ENCODE measurements around the gene ZDHHC7. TPM values are rescaled to one million over a fixed set of nuclear protein-coding genes. Genes with fewer than 3 reads are reported as not detected.
A peak's percentile ranks its signal among the peaks of the same experiment; 100 is the strongest.

Gene ZDHHC7
- total and polyA plus RNA-seq, 9 of the 15 experiments (the other 6 are each of a cell fraction or from before 2014, with no cell fraction given), result 1.7 to 49.7 (median 37.4) TPM

DNA sequence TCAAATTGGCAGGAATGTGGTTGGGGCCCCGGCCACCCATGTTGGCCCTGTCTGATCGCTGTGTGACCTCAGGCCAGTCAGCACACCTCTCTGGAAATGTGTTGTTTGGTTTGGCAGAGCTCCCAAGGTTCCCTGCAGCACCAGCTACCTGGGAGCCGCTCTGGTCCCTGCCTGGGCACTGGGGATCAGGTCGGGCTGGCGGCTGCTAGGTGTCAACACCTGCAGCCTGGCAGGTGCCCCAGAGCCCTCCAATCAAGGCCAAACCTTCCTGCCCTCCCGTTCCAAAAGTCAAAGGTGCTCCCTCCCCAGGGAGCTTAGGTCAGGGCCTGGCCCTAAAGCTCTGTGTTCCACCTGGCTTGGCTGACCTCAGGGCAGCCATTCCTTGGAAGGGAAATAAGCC, 55.9 kb downstream of the ZDHHC7 start:
- ChIA-PET CTCF (ENCODE audit: low intra/inter-chr PET ratio) (no interaction called here), POLR2A (interaction anchor here (0.6 to 0.7 kb wide), 3 partner anchors 22 to 1722 kb away, joined by 3 to 4 read pairs (median 3); no protein-coding TSS in a partner anchor)
- peaks cover 4% of the 10 kb centered on the region for H3K9me1 ChIP-seq (ENCODE audit: control insufficient read depth, insufficient read depth, low read length)
- intact Hi-C loops (cut with micrococcal nuclease) (no loop called here), in situ Hi-C loops (cut with MboI) (no loop called here)
- peaks cover 4% of the 10 kb centered on the region for H4K20me1 ChIP-seq (replicated peaks; ENCODE audit: control insufficient read depth, insufficient read depth, low read length)
- H3K4me2 ChIP-seq (ENCODE audit: insufficient read depth, low read length), result no peak overlapping the region
- peaks cover 23 to 56% of the 10 kb centered on the region in 2 experiments for H3K4me1 ChIP-seq (replicated peaks in 1 of 2; ENCODE audit: control insufficient read depth in 2 of 2, insufficient read depth in 2 of 2, low read length in 2 of 2)
- no peak for ATAC-seq
- no peak overlapping the region for H3K27ac ChIP-seq (ENCODE audit: extremely low read depth, low read depth, low read length)
- no peak overlapping the region for H3K4me3 ChIP-seq
- no peaks in the 10 kb centered on the region for H3K36me3 ChIP-seq (ENCODE audit: control insufficient read depth, insufficient read depth, low read length)
- DNase-seq (ENCODE audit: extremely low read depth in 1 of 4, low spot score in 3 of 4), result no peak
- 56% methylated on average over 6 of the region's 6 CpGs for WGBS (ENCODE audit: insufficient coverage, low coverage, missing lambda C conversion rate)
- H3K9me3 ChIP-seq (replicated peaks; ENCODE audit: control insufficient read depth, insufficient read depth, low read depth, low read length), result 0 out of 2 replicates have a peak, but pooled peaks cover 2% of the 10 kb centered on the region
- no peak for FAIRE-seq
- no TSS peak for BruUV-seq (replicated peaks)
- H3K27me3 ChIP-seq (ENCODE audit: control insufficient read depth in 2 of 2, insufficient read depth in 2 of 2, low read length in 2 of 2), result no peaks in the 10 kb centered on the region
- H3K79me2 ChIP-seq (ENCODE audit: control insufficient read depth, insufficient read depth, low read length), result no peaks in the 10 kb centered on the region
- H3K9ac ChIP-seq (ENCODE audit: insufficient read depth in 1 of 2, low read depth in 2 of 2, low read length in 2 of 2), result no peak overlapping the region
- TF ChIP-seq ATF1 (CRISPR knock-in tag; IDR thresholded peaks at IDR 0.05), result no peak
- no peak for TF ChIP-seq ATF1 (tag; IDR thresholded peaks at IDR 0.05)
- peak; percentile 29 for TF ChIP-seq ZFP36 (IDR thresholded peaks at IDR 0.05; ENCODE audit: low read depth, low read length, partially characterized antibody)
- H2AFZ ChIP-seq (ENCODE audit: low read depth, low read length), result no peak overlapping the region

GRCh38 chr16:84953190-84953746, 58.1 kb downstream of the ZDHHC7 start:
- intact Hi-C loops (cut with micrococcal nuclease) (loop anchor here (2.0 to 5.0 kb wide), 2 partner anchors 18 to 71 kb away; no protein-coding TSS in a partner anchor), in situ Hi-C loops (cut with MboI) (no loop called here)
- Histone ChIP-seq H3K4me1 (replicated peaks in 1 of 2; ENCODE audit: control insufficient read depth in 2 of 2, insufficient read depth in 2 of 2, low read length in 2 of 2) (peaks cover 21 to 49% of the 10 kb centered on the region in 2 experiments), H3K9me1 (ENCODE audit: control insufficient read depth, insufficient read depth, low read length) (peaks cover 4% of the 10 kb centered on the region), H3K9me3 (replicated peaks; ENCODE audit: control insufficient read depth, insufficient read depth, low read depth, low read length) (0 out of 2 replicates have a peak, but pooled peaks cover 2% of the 10 kb centered on the region), H3K36me3 (ENCODE audit: control insufficient read depth, insufficient read depth, low read length) (no peaks in the 10 kb centered on the region), H3K4me3 (no peak overlapping the region), H4K20me1 (replicated peaks; ENCODE audit: control insufficient read depth, insufficient read depth, low read length) (peaks cover 4% of the 10 kb centered on the region), H3K27me3 (ENCODE audit: control insufficient read depth in 2 of 2, insufficient read depth in 2 of 2, low read length in 2 of 2) (no peaks in the 10 kb centered on the region), H3K4me2 (ENCODE audit: insufficient read depth, low read length) (peak overlapping the region; percentile 85), H3K27ac (ENCODE audit: extremely low read depth, low read depth, low read length) (peak overlapping the region; percentile 67), H3K9ac (ENCODE audit: insufficient read depth in 1 of 2, low read depth in 2 of 2, low read length in 2 of 2) (peak overlapping the region; percentile 18 to 49; a peak in 3 of 4 replicates), H3K79me2 (ENCODE audit: control insufficient read depth, insufficient read depth, low read length) (no peaks in the 10 kb centered on the region), H2AFZ (ENCODE audit: low read depth, low read length) (peak overlapping the region; percentile 80)
- POLR2A ChIA-PET, result interaction anchor here (0.7 to 2.7 kb wide), 7 partner anchors 10 to 200 kb away, joined by 3 to 8 read pairs (median 4); no protein-coding TSS in a partner anchor
- DNase-seq (ENCODE audit: extremely low read depth in 1 of 4, low spot score in 3 of 4), result peak in 1 of 4 experiments; percentile 47
- BruUV-seq (replicated peaks), result no TSS peak
- FAIRE-seq, result peak; percentile 6
- CTCF ChIA-PET (ENCODE audit: low intra/inter-chr PET ratio), result interaction anchor here (0.9 to 5.2 kb wide), 4 partner anchors 28 to 331 kb away, joined by 3 to 34 read pairs (median 18); no protein-coding TSS in a partner anchor
- peak; percentile 24 for ATAC-seq
- 18% methylated on average over 9 of the region's 9 CpGs for WGBS (ENCODE audit: insufficient coverage, low coverage, missing lambda C conversion rate)
- TF ChIP-seq ZNF699 (CRISPR knock-in tag; IDR thresholded peaks at IDR 0.05; ENCODE audit: insufficient replicate concordance) (no peak), USF1 (CRISPR knock-in tag; IDR thresholded peaks at IDR 0.05) (0 out of 2 replicates have a peak, but pooled peaks have one; percentile 49), L3MBTL2 (IDR thresholded peaks at IDR 0.05) (peak; percentile 6; the same call in 1 of the 2 replicates), POU5F1 (IDR thresholded peaks at IDR 0.05; ENCODE audit: borderline replicate concordance, low read depth, low read length, partially characterized antibody) (no peak), TEAD1 (CRISPR knock-in tag; IDR thresholded peaks at IDR 0.05) (no peak), LARP7 (IDR thresholded peaks at IDR 0.05) (no peak), BCOR (IDR thresholded peaks at IDR 0.05) (no peak)

Data from K562 (cell line).